HepG2 (cell line): ENCODE data around the gene ACSL3. TPM values are rescaled to one million over a fixed set of nuclear protein-coding genes. Genes with fewer than 3 reads are reported as not detected.

Experiments used
- ARNTL ChIP-seq: sonication (generic); formaldehyde crosslinking; IDR thresholded peaks from 2 replicates; pipeline ENCODE4 v1.4.0; 2020; ENCODE audit warnings: mild to moderate bottlenecking, missing genetic modification reagents
- HMG20A ChIP-seq: IDR thresholded peaks from 2 replicates; pipeline ENCODE4 v1.6.1; 2016; ENCODE audit warnings: borderline replicate concordance
- HNF4G ChIP-seq, 2 experiments: sonication (generic) in 1 of 2; formaldehyde crosslinking in 1 of 2; IDR thresholded peaks; 2 replicates each; pipeline versions ENCODE4 v1.4.0 to v1.6.1; 2011 to 2020; ENCODE audit warnings: borderline replicate concordance in 2 of 2, low read depth in 2 of 2, mild to moderate bottlenecking in 2 of 2, low read length in 1 of 2, missing genetic modification reagents in 1 of 2, moderate library complexity in 1 of 2
- IKZF5 ChIP-seq: IDR thresholded peaks from 2 replicates; pipeline ENCODE4 v1.6.1; 2018; ENCODE audit warnings: missing genetic modification reagents, mild to moderate bottlenecking, missing compliant biosample characterization
- MIXL1 ChIP-seq: IDR thresholded peaks from 2 replicates; pipeline ENCODE4 v1.6.1; 2016
- MLLT10 ChIP-seq: sonication (generic); formaldehyde crosslinking; IDR thresholded peaks from 2 replicates; pipeline ENCODE4 v1.4.0; 2020; ENCODE audit warnings: missing genetic modification reagents
- ONECUT2 ChIP-seq: sonication (generic); formaldehyde crosslinking; IDR thresholded peaks from 2 replicates; pipeline ENCODE4 v1.4.0; 2020; ENCODE audit warnings: missing genetic modification reagents
- REPIN1 ChIP-seq: sonication (generic); formaldehyde crosslinking; IDR thresholded peaks from 2 replicates; pipeline ENCODE4 v1.8.0; 2022; ENCODE audit warnings: missing genetic modification reagents, low read depth, mild to moderate bottlenecking, borderline replicate concordance
- RERE ChIP-seq: IDR thresholded peaks from 2 replicates; pipeline ENCODE4 v1.6.1; 2016; ENCODE audit warnings: low read depth, missing genetic modification reagents, missing compliant biosample characterization
- REST ChIP-seq, 2 experiments: IDR thresholded peaks; 2 replicates each; pipeline ENCODE4 v1.6.1; 2011 to 2012; ENCODE audit warnings: low read length in 2 of 2, borderline replicate concordance in 1 of 2, low read depth in 1 of 2, mild to moderate bottlenecking in 1 of 2, moderate library complexity in 1 of 2
- TEAD2 ChIP-seq: sonication (generic); formaldehyde crosslinking; IDR thresholded peaks from 2 replicates; pipeline ENCODE4 v1.9.0; 2021; ENCODE audit warnings: missing genetic modification reagents
- ZBTB34 ChIP-seq: sonication (generic); formaldehyde crosslinking; IDR thresholded peaks from 2 replicates; pipeline ENCODE4 v1.8.0; 2022; ENCODE audit warnings: mild to moderate bottlenecking, missing genetic modification reagents
- ZNF446 ChIP-seq: sonication (generic); formaldehyde crosslinking; IDR thresholded peaks from 2 replicates; pipeline ENCODE4 v1.5.0; 2020; ENCODE audit warnings: mild to moderate bottlenecking, missing genetic modification reagents
- ZNF598 ChIP-seq: sonication (generic); formaldehyde crosslinking; IDR thresholded peaks from 2 replicates; pipeline ENCODE4 v1.5.1; 2020; ENCODE audit warnings: mild to moderate bottlenecking, missing genetic modification reagents, borderline replicate concordance
- polyA plus RNA-seq, 8 experiments: library from polyadenylated mRNA; depleted of rRNA in 3 of 8; stranded (reverse) in 7 of 8; unstranded in 1 of 8; fragments of >200 nt; fragmentation: Illumina TruSeq in 4 of 8; extraction: Trizol in 4 of 8; gene quantifications; 2 replicates each; pipeline versions ENCODE4 v1.2.1 to v1.2.3, GENCODE V29; 2011 to 2016; ENCODE audit warnings: low read depth in 4 of 8, missing spikeins in 1 of 8, mixed read lengths in 1 of 8; ENCODE audit not compliant: insufficient read depth in 1 of 8
- total RNA-seq, 5 experiments: library from RNA; depleted of rRNA; stranded (reverse); fragments of >200 nt; fragmentation: Illumina TruSeq; extraction: Trizol; gene quantifications; 2 replicates each; pipeline ENCODE4 v1.2.3, GENCODE V29; 2016; ENCODE audit warnings: low read depth in 1 of 5

Gene ACSL3
- total and polyA plus RNA-seq, 2 of the 13 experiments (the other 11 are each of a cell fraction or from before 2014, with no cell fraction given) = 305 to 365 TPM

- no peak for TF ChIP-seq RERE (CRISPR knock-in tag)
- TF ChIP-seq TEAD2 (CRISPR knock-in tag) = no peak
- TF ChIP-seq ZNF446 = no peak
- TF ChIP-seq HNF4G (IDR thresholded peaks at IDR 0.05; ENCODE audit: borderline replicate concordance, low read depth, low read length) = no peak
- no peak for TF ChIP-seq HNF4G (CRISPR knock-in tag; IDR thresholded peaks at IDR 0.05; ENCODE audit: borderline replicate concordance, low read depth)
- TF ChIP-seq ONECUT2 (CRISPR knock-in tag) = no peak
- no peak for TF ChIP-seq MLLT10
- TF ChIP-seq REPIN1 = no peak
- no peak for TF ChIP-seq HMG20A (CRISPR knock-in tag)
- no peak for TF ChIP-seq ZNF598 (CRISPR knock-in tag)
- TF ChIP-seq ZBTB34 (CRISPR knock-in tag) = no peak
- TF ChIP-seq ARNTL (CRISPR knock-in tag) = no peak
- TF ChIP-seq MIXL1 (CRISPR knock-in tag) = no peak
- TF ChIP-seq REST (IDR thresholded peaks at IDR 0.05; ENCODE audit: borderline replicate concordance in 1 of 2, low read depth in 1 of 2, low read length in 2 of 2) = no peak
- TF ChIP-seq IKZF5 (CRISPR knock-in tag) = no peak
Observed at GRCh38 chr2:222892761-222893160, 31.9 kb downstream of the ACSL3 start (continued).
